ENCODE measurements around the gene MCCD1. TPM values are rescaled to one million over a fixed set of nuclear protein-coding genes. Genes with fewer than 3 reads are reported as not detected.

MCCD1 gene
- total RNA-seq, 4 donors from 2014 or later: not detected

- no peaks in the 10 kb centered on the region for H3K9me3 ChIP-seq
- no peak overlapping the region for H3K27ac ChIP-seq
- no peaks in the 10 kb centered on the region for H3K4me1 ChIP-seq
- H3K36me3 ChIP-seq: peaks cover 0 to 19% (median 0%) of the 10 kb centered on the region in 3 donors
- no peak overlapping the region for H3K4me3 ChIP-seq
- no peak for DNase-seq
- H3K27me3 ChIP-seq: no peaks in the 10 kb centered on the region
- TF ChIP-seq POLR2A (IDR thresholded peaks at IDR 0.05): no peak
- TF ChIP-seq CTCF (IDR thresholded peaks at IDR 0.05): no peak
Measured at GRCh38 chr6:31525932-31526591, 2.7 kb upstream of the MCCD1 start.

DNA sequence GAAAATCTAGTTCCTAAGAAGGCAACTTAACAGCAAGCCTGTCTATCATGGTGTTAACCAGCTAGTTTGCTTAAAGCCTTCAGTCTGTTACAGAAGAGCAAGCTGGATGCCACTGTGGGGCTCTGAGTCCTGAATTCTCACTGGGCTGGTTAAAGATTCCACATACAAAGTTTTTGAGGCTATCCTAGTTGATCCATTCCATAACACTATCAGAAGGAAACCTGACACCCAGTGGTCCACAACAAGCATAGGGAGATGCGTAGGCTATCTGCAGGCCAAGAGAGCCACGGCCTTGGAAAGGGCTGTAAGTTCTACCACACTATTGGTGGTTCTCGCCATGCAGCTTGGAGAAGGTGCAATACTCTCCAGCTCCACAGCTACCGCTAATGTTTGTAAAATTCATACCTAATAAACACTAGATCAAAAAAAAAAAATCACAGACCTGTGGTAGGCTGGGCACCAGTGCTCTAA lies 420 bp upstream of the MCCD1 start:
- no peak overlapping the region for H3K4me3 ChIP-seq
- no peaks in the 10 kb centered on the region for H3K4me1 ChIP-seq
- no peaks in the 10 kb centered on the region for H3K9me3 ChIP-seq
- TF ChIP-seq POLR2A (IDR thresholded peaks at IDR 0.05) (no peak), CTCF (IDR thresholded peaks at IDR 0.05) (no peak)
- no peaks in the 10 kb centered on the region for H3K27me3 ChIP-seq
- DNase-seq: no peak
- no peak overlapping the region for H3K27ac ChIP-seq
- H3K36me3 ChIP-seq: peaks cover 0 to 41% (median 0%) of the 10 kb centered on the region in 3 donors

DNA sequence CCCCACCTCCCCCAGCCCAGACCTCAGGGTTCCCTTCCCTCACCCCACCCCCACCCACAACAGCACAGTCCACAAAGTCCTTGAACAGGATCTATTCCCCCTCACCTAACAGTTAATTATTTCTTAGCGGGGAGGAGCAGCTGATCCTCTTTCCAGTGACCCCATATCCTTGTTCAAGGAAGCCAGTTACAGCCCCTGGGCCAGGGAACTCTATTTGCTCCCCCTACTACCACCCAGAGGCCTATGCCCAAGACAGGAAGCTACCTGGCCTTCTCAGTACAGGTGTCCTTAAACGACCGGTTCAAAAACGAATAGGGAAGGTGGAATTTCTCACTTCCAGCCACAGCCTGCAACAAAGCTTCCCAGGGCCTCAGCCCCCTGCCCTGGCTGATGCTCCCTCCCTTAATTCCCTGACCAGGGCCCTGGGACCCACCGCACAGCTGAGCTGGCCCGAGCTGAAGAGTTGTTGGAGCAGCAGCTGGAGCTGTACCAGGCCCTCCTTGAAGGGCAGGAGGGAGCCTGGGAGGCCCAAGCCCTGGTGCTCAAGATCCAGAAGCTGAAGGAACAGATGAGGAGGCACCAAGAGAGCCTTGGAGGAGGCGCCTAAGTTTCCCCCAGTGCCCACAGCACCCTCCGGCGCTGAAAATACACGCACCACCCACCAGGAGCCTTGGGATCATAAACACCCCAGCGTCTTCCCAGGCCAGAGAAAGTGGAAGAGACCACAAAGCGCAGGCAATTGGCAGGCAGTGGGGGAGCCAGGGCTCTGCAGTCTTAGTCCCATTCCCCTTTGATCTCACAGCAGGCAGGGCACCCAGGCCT lies 778 bp downstream of the MCCD1 start:
- TF ChIP-seq POLR2A (IDR thresholded peaks at IDR 0.05): no peak
- no peak for TF ChIP-seq CTCF (IDR thresholded peaks at IDR 0.05)
- Histone ChIP-seq H3K9me3 (no peaks in the 10 kb centered on the region), H3K27me3 (no peaks in the 10 kb centered on the region), H3K4me1 (no peaks in the 10 kb centered on the region), H3K4me3 (no peak overlapping the region), H3K27ac (no peak overlapping the region), H3K36me3 (peaks cover 0 to 53% (median 0%) of the 10 kb centered on the region in 3 donors)
- no peak for DNase-seq

DNA sequence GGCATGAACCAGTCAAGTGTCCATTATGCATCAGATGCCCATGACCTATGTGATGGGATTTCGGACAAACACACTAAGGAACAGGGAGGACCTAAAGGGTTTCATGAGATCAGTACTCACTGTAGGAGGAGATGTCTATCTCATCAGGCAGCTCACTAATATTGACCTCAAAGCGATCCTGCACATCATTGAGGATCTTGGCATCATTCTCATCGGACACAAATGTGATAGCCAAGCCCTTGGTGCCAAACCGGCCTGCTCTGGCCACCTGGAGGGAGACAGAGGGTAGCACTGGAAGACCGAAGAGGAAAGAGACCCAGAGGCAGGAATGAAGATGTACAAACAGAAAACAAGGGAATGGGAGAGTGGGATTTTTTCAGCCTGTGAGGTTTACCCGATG lies 1.9 kb downstream of the MCCD1 start:
- no peak overlapping the region for H3K4me3 ChIP-seq
- DNase-seq: no peak
- no peaks in the 10 kb centered on the region for H3K27me3 ChIP-seq
- peaks cover 0 to 65% (median 0%) of the 10 kb centered on the region in 3 donors for H3K36me3 ChIP-seq
- no peak overlapping the region for H3K27ac ChIP-seq
- TF ChIP-seq POLR2A (IDR thresholded peaks at IDR 0.05) (no peak), CTCF (IDR thresholded peaks at IDR 0.05) (no peak)
- H3K4me1 ChIP-seq: no peaks in the 10 kb centered on the region
- H3K9me3 ChIP-seq: no peaks in the 10 kb centered on the region

DNA sequence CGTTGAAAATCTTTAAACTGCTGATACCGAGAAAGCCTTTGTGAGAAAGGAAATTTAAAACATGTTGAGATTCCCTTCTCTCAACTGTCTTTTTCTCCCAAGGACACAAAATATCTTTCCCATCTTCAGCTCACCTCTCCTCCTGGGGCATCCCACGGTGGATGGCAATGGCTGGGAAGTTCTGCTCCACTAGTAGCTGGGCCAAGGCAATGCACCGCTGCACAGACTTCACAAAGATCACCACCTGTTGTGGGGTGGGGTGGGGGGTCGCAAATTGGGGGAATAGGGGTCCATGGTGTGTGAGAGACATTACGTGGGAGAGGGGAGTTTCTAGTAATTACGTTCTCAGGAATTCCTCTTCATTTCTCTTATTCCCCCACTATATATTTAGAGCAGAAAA lies 2.4 kb downstream of the MCCD1 start:
- TF ChIP-seq CTCF (IDR thresholded peaks at IDR 0.05) (no peak), POLR2A (IDR thresholded peaks at IDR 0.05) (no peak)

More for the DNA sequence above, 2.4 kb downstream of the MCCD1 start:
- peaks cover 0 to 70% (median 0%) of the 10 kb centered on the region in 3 donors for H3K36me3 ChIP-seq
- H3K4me1 ChIP-seq: no peaks in the 10 kb centered on the region
- no peak overlapping the region for H3K4me3 ChIP-seq
- no peak for DNase-seq
- H3K27ac ChIP-seq: no peak overlapping the region
- no peaks in the 10 kb centered on the region for H3K9me3 ChIP-seq
- H3K27me3 ChIP-seq: no peaks in the 10 kb centered on the region

Data from Peyer's patch (tissue), 4 donors.